HEK293 (cell line): ENCODE measurements around the gene STX16.

Source experiments
- CTCF ChIA-PET: fragments of 350-600 bp; formaldehyde crosslinking; extraction: SDS; loops from one replicate; lab custom pipeline; 2021; ENCODE audit warnings: antibody characterized with exemption; lab: Yijun Ruan, JAX
- POLR2A ChIA-PET: fragments of 300-600 bp; formaldehyde crosslinking; extraction: SDS; loops from one replicate; lab custom pipeline; 2020; ENCODE audit warnings: antibody characterized with exemption, inconsistent platforms; lab: Yijun Ruan, JAX
- H3K27ac ChIP-seq: fragments of 200-500 bp; sonication (Bioruptor generic); 2 replicates; pipeline ENCODE4 v1.5.1; 2014; ENCODE audit warnings: low read depth, low read length, control low read depth, inconsistent platforms; ENCODE audit errors: extremely low read depth
- H3K36me3 ChIP-seq, 2 experiments: fragments of 200-500 bp in 1 of 2; sonication (Bioruptor generic) in 1 of 2; 1 replicate in 1 of 2; 2 replicates in 1 of 2; pipeline ENCODE4 v1.5.1; 2014 to 2017; ENCODE audit warnings: inconsistent platforms in 2 of 2, low read length in 2 of 2; ENCODE audit not compliant: control insufficient read depth in 2 of 2, insufficient read depth in 1 of 2
- H3K4me1 ChIP-seq: fragments of 200-500 bp; sonication (Bioruptor generic); 2 replicates; pipeline ENCODE4 v1.5.1; 2014; ENCODE audit warnings: mild to moderate bottlenecking, low read length, inconsistent platforms; ENCODE audit not compliant: control insufficient read depth, insufficient read depth
- H3K4me3 ChIP-seq: 2 replicates; pipeline ENCODE4 v1.5.1; 2011; ENCODE audit warnings: low read depth, mild to moderate bottlenecking, control low read depth, low read length, moderate library complexity
- H3K9me3 ChIP-seq: fragments of 200-500 bp; sonication (Bioruptor generic); 2 replicates; pipeline ENCODE4 v1.5.1; 2014; ENCODE audit warnings: low read depth, low read length, inconsistent platforms; ENCODE audit not compliant: control insufficient read depth, insufficient read depth
- KLF1 ChIP-seq: fragments of 450-650 bp; formaldehyde crosslinking; IDR thresholded peaks from 2 replicates; pipeline ENCODE4 v1.5.1; 2016; ENCODE audit warnings: missing biosample characterization, missing genetic modification characterization
- KLF17 ChIP-seq: fragments of 450-650 bp; formaldehyde crosslinking; IDR thresholded peaks from 2 replicates; pipeline ENCODE4 v1.5.1; 2016; ENCODE audit warnings: missing biosample characterization, missing genetic modification characterization
- SP2 ChIP-seq: fragments of 450-650 bp; formaldehyde crosslinking; IDR thresholded peaks from 2 replicates; pipeline ENCODE4 v1.5.1; 2016; ENCODE audit warnings: missing biosample characterization, missing genetic modification characterization
- ZBTB17 ChIP-seq: fragments of 450-650 bp; formaldehyde crosslinking; IDR thresholded peaks from 2 replicates; pipeline ENCODE4 v1.5.1; 2016; ENCODE audit warnings: missing biosample characterization, missing genetic modification characterization
- ZBTB21 ChIP-seq: fragments of 450-650 bp; formaldehyde crosslinking; IDR thresholded peaks from 2 replicates; pipeline ENCODE4 v1.5.1; 2017; ENCODE audit warnings: missing biosample characterization, missing genetic modification characterization
- ZNF140 ChIP-seq: fragments of 450-650 bp; formaldehyde crosslinking; IDR thresholded peaks from 2 replicates; pipeline ENCODE4 v1.5.1; 2016; ENCODE audit warnings: missing biosample characterization, missing genetic modification characterization
- ZNF155 ChIP-seq: fragments of 450-650 bp; formaldehyde crosslinking; IDR thresholded peaks from 2 replicates; pipeline ENCODE4 v1.5.1; 2016; ENCODE audit warnings: missing biosample characterization, missing genetic modification characterization
- ZNF26 ChIP-seq: fragments of 450-650 bp; formaldehyde crosslinking; IDR thresholded peaks from 2 replicates; pipeline ENCODE4 v1.5.1; 2016; ENCODE audit warnings: missing biosample characterization, missing genetic modification characterization
- ZNF404 ChIP-seq: fragments of 450-650 bp; formaldehyde crosslinking; IDR thresholded peaks from 2 replicates; pipeline ENCODE4 v1.5.1; 2017; ENCODE audit warnings: missing biosample characterization, missing genetic modification characterization
- ZNF488 ChIP-seq: fragments of 450-650 bp; formaldehyde crosslinking; IDR thresholded peaks from 2 replicates; pipeline ENCODE4 v1.5.1; 2016; ENCODE audit warnings: missing biosample characterization, missing genetic modification characterization
- ZNF530 ChIP-seq: fragments of 450-650 bp; formaldehyde crosslinking; IDR thresholded peaks from 2 replicates; pipeline ENCODE4 v1.5.1; 2016; ENCODE audit warnings: low read depth, missing biosample characterization, missing genetic modification characterization
- ZNF629 ChIP-seq: fragments of 450-650 bp; formaldehyde crosslinking; IDR thresholded peaks from 2 replicates; pipeline ENCODE4 v1.5.1; 2017; ENCODE audit warnings: missing biosample characterization, missing genetic modification characterization
- TF ChIP-seq, protein P1 (sequence below): fragments of 450-650 bp; formaldehyde crosslinking; IDR thresholded peaks from 2 replicates; pipeline ENCODE4 v1.5.1; 2016; ENCODE audit warnings: missing biosample characterization, missing genetic modification characterization
- TF ChIP-seq, protein P2 (sequence below): fragments of 450-650 bp; formaldehyde crosslinking; IDR thresholded peaks from 2 replicates; pipeline ENCODE4 v1.5.1; 2016; ENCODE audit warnings: missing biosample characterization, missing genetic modification characterization

STX16 gene

DNA sequence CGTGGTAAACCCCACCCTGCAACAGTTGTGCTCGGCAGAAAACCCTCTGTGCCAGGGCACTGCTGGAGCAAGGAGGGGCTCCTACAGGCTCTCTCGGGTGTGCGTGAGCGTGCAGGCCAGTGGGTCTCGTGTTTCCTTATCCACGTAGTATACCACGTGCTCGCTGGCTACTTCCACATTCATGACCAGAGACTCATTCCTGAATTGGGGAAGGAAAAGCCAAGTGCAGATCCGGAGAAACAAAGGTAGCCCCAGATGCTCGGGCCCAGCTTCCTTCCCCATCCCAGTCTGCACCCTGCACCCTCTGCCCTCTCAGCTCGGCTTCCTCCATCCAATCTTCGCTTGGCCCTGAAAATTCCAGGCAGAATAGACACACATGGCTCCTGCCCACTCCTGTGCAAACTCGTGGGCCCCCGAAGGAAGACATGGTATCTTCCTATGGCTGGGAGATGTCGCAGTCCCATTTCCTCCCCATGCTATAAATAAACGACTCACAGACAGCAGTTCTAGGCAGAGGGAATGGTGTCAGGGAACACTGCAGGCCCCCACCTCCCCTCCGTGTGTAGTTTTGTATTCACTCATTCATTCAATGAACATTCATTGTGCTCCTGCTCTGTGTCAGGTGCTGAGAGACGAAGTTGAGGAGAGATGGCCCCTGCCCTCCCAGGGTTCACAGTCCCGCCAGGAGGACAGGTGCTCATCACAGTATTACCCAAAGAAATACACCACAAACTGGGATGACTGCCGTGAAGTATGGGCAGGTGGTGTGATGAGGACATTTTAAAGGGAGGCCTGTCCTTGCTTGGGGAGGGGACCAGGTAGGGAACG lies 71.1 kb downstream of the STX16 start (continued):
- no peak for TF ChIP-seq KLF17 (tag by site-specific recombination)
- TF ChIP-seq, protein P1, sequence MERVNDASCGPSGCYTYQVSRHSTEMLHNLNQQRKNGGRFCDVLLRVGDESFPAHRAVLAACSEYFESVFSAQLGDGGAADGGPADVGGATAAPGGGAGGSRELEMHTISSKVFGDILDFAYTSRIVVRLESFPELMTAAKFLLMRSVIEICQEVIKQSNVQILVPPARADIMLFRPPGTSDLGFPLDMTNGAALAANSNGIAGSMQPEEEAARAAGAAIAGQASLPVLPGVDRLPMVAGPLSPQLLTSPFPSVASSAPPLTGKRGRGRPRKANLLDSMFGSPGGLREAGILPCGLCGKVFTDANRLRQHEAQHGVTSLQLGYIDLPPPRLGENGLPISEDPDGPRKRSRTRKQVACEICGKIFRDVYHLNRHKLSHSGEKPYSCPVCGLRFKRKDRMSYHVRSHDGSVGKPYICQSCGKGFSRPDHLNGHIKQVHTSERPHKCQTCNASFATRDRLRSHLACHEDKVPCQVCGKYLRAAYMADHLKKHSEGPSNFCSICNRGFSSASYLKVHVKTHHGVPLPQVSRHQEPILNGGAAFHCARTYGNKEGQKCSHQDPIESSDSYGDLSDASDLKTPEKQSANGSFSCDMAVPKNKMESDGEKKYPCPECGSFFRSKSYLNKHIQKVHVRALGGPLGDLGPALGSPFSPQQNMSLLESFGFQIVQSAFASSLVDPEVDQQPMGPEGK (tag by site-specific recombination) = no peak
- no peak for TF ChIP-seq ZNF530
- no peak for TF ChIP-seq ZNF26
- no peak for TF ChIP-seq ZNF404
- no peak for TF ChIP-seq ZBTB17 (tag by site-specific recombination)
- TF ChIP-seq, all 188 proteins: peak for 0

- Histone ChIP-seq H3K9me3 (no peaks in the 10 kb centered on the region), H3K36me3 (no peaks in the 10 kb centered on the region), H3K4me1 (no peaks in the 10 kb centered on the region), H3K4me3 (no peak overlapping the region), H3K27ac (no peak overlapping the region)
- TF ChIP-seq ZNF140 (no peak), SP2 (no peak), ZNF155 (tag by site-specific recombination) (no peak), KLF1 (no peak), ZBTB21 (tag by site-specific recombination) (no peak), ZNF629 (tag by site-specific recombination) (no peak), ZNF488 (no peak)
- TF ChIP-seq, protein P2, sequence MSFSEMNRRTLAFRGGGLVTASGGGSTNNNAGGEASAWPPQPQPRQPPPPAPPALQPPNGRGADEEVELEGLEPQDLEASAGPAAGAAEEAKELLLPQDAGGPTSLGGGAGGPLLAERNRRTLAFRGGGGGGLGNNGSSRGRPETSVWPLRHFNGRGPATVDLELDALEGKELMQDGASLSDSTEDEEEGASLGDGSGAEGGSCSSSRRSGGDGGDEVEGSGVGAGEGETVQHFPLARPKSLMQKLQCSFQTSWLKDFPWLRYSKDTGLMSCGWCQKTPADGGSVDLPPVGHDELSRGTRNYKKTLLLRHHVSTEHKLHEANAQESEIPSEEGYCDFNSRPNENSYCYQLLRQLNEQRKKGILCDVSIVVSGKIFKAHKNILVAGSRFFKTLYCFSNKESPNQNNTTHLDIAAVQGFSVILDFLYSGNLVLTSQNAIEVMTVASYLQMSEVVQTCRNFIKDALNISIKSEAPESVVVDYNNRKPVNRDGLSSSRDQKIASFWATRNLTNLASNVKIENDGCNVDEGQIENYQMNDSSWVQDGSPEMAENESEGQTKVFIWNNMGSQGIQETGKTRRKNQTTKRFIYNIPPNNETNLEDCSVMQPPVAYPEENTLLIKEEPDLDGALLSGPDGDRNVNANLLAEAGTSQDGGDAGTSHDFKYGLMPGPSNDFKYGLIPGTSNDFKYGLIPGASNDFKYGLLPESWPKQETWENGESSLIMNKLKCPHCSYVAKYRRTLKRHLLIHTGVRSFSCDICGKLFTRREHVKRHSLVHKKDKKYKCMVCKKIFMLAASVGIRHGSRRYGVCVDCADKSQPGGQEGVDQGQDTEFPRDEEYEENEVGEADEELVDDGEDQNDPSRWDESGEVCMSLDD (tag by site-specific recombination) = no peak
- POLR2A ChIA-PET = interaction anchor here (0.7 kb wide), 1 partner anchor 125 kb away, joined by 3 read pairs; no protein-coding TSS in a partner anchor
- CTCF ChIA-PET = interaction anchor here (0.5 to 0.6 kb wide), 2 partner anchors 66 to 512 kb away, joined by 3 to 4 read pairs; no protein-coding TSS in a partner anchor
Measured at GRCh38 chr20:58722877-58723627, 72.0 kb downstream of the STX16 start.
